ENCODE measurements around the gene CAMK1G.
A peak's percentile ranks its signal among the peaks of the same experiment; 100 is the strongest.

CAMK1G gene

GRCh38 chr1:209600541-209600940 lies 17.0 kb downstream of the CAMK1G start:
- DNase-seq (ENCODE audit: low spot score), result no peak

DNA sequence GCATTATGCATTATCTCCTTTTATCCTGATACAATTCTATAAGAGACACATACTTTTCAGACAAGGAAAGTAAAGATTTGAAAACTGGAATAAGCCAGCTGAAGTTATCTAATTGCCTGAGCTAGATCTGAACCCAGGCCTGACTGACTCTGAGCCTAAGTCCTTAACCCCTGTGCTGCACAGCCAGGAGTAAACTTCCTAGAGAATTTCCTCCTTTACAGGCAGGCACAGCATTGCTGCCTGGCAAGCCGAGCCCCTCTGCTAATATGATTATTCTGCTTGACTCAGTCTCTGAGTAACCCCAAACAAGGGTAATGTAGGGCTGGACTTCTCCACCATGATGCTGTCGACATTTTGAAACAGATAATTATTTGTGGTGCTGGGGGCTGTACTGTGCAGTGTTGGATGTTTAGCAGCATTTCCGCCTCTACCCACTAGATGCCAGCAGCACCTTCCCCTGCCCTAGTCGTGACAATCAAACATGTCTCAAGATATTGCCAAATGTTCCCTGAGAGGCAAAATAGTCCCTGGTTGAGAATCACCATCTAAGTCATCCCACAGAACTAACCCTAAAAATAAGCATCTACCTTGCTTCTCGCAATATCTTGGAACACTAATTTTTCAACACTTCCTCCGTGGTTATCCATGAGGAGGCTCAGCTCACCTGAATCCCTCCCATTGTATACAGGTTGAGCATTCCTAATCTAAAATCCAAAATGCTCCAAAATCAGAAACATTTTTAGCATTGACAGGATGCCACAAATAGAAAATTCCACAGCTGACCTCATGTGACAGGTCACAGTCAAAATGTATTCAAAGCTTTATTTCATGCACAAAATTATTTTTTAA lies 18.5 kb downstream of the CAMK1G start:
- peak; percentile 55 for DNase-seq (ENCODE audit: low spot score)

DNA sequence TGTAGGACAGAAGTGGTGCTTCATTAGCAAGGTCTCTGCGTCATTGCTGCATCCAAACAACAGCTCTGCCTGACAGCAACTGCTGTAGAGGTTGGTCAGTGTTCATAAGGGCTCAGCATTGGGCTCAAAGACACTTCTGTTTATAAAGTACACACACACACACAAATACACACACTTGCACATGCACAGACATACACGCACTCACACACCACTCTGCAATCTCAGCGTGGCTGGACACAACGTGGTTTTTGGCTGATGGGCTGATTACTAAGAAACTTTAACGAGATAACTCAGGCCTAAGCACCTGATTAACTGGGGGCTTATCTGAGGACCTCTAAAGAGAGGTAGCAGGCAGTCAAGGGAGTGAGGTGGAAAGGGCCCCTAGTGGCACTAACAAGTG lies 20.4 kb downstream of the CAMK1G start:
- no peak for DNase-seq (ENCODE audit: low spot score)

GRCh38 chr1:209607102-209607794 lies 23.7 kb downstream of the CAMK1G start:
- peak; percentile 44 for DNase-seq (ENCODE audit: low spot score)

GRCh38 chr1:209607795-209608178 lies 24.3 kb downstream of the CAMK1G start:
- DNase-seq (ENCODE audit: low spot score), result no peak

- no peak for DNase-seq (ENCODE audit: low spot score)
Observed at GRCh38 chr1:209609041-209609790, 25.7 kb downstream of the CAMK1G start.

DNA sequence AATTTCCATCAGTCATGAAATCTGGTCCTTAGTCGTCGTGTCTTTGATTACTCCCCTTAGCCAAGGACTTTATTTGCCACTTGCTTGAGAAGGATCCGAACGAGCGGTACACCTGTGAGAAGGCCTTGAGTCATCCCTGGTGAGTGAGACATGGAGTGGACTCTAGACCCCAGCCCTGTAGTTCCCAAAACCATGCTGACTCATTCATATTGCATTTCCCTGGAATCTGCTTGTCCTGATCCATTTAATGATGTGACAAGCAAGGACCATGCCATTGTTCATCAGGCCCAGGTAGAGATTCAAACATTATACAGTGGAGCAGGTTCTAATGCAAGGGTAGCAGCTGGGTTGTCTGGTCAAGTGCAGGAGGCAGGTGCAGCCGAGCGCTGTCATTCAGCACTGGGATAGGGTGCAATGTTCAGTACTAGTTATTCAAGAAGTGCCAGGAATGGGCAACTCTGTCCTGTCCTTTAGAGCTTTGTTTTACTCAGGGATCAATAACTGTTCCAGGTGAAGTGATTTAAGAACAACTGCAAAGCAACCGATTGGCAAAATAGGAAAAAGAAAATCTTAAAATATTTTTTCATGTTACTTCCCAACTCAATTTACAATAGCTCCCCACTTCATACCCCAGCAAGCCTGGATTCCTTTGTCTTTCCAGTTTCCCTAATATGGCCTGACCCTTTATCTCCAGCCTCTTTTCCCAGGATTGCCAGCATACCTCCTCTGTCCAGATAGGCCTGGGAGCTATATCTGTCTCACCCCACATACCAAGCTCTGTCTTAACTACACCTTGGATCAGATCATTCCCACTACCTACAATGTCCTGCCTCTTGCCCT lies 26.5 kb downstream of the CAMK1G start:
- peak; percentile 22 for DNase-seq (ENCODE audit: low spot score)

DNA sequence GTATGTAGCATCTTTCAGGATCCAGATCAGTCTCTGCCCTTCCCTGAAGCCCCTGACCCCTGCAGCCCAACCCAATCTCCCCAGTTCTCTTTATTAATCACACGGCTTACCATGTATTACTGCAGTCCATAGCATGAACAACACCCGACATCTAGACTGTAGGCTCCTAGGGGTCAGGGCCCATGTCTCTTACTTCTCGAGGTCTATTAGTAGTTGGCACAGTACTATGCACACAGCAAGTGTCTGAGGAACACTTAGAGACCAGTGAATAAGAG lies 27.1 kb downstream of the CAMK1G start:
- DNase-seq (ENCODE audit: low spot score), result no peak

- no peak for DNase-seq (ENCODE audit: low spot score)
Observed at GRCh38 chr1:209611771-209612570, 28.5 kb downstream of the CAMK1G start.

DNA sequence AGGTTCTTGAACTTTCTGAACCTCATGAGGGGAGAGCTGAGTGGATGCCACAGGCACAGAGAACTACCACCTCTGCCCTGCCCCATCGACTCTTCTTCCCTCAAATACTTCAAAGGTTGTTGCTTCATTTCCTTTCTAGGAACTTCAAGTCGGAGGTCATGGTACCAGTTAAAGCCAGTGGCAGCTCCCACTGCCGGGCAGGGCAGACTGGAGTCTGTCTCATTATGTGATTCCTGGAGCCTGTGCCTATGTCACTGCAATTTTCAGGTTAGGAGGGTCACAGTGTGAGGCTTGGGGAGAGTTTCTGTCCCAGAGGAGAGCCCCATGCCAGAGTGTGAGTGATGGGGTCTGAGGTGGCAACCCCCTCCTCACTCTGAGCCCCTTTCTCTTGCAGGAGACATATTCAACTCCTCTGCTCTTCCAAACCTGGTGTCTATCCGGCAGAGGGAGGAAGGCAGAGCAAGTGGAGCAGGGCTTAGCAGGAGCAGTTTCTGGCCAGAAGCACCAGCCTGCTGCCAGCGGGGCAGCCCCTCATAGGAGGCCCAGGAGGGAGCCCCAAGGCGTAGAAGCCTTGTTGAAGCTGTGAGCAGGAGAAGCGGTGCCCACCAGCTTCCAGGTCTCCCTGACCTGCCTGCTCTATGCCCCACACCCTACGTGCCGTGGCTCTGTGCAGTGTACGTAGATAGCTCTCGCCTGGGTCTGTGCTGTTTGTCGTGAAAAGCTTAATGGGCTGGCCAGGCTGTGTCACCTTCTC lies 29.3 kb downstream of the CAMK1G start:
- DNase-seq (ENCODE audit: low spot score), result no peak

DNA sequence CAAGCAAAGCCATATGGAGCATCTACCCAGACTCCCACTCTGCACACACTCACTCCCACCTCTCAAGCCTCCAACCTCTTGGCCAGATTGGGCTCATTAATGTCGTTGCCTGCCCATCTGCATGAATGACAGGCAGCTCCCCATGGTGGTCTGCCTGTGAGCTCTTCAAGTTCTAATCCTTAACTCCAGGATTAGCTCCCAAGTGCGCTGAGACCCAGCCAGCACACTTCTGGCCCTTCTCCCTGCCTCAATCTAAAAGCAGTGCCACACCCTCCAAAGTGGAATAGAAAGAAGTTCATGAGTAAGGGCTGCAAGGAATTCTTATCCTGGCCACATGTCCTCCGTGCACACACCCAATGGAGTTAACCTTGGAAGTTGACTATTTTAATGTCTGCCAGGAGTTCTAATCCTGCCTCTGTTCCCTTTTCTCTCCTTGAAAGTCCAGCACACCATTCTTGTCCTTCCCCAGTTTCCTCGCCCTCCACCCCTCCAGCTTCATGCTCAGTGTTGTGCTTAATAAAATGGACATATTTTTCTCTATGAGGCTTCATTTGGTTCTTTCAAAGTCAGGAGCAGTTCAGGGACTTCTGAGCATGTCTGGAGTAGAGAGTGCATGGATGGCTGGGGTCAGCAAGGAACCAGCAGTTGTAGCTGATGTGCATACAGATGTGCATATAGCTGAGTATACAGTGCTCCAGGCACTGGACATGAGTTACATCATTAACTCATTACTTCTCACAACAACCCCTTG lies 30.1 kb downstream of the CAMK1G start:
- DNase-seq (ENCODE audit: low spot score), result no peak

- no peak for DNase-seq (ENCODE audit: low spot score)
Observed at GRCh38 chr1:209614151-209614420, 30.6 kb downstream of the CAMK1G start.

DNA sequence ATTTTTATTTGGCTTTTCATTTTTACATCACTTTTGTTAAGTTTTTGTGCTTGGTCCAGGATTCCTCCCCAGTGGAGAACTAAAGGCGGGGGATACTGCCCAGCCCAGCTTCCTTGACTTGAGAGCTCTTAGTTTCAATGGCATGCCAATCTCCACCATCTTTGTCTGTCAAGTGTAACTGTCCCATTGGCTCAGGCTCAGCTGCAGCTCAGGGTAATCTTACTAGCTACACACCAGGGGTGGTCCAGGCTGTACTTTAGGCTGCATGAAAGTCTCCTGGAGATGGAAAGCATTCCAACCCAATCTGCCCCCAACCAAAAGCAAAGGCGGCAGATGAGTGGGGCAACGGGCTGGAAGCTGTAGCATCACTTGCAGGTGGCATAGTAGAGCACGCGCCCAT lies 31.4 kb downstream of the CAMK1G start:
- no peak for DNase-seq (ENCODE audit: low spot score)

GRCh38 chr1:209616366-209617046 lies 33.0 kb downstream of the CAMK1G start:
- DNase-seq (ENCODE audit: low spot score), result no peak

DNA sequence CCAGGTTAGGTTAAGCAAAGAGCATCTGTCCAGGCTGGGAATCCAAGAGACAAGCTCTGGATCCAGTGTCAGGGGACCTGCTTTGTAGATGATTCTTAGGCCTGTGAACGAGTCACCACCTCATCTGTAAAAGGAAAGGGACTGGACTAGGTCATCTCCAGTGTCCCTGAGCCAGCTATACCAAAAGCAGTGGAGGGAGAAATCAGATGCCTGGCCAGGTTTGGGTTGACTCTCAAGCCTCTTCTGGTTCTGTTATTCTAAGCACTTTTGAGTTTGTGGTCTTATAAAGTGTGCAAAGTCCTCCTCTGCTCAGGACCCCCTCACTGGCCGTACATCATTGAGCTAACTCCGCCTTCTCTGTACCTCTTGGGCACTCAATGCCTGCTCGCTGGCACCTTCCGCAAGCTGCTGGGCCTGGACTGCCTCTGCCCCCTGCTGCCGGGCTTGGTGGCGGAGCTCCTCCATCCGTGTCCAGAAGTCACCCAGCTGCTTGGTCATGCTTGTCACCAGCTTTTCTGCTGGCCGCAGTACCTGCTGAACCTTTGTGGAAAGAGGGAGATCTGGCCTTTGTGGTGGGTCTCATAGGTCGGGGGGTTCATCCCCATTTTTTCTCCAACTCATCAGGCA lies 33.6 kb downstream of the CAMK1G start:
- no peak for DNase-seq (ENCODE audit: low spot score)

DNA sequence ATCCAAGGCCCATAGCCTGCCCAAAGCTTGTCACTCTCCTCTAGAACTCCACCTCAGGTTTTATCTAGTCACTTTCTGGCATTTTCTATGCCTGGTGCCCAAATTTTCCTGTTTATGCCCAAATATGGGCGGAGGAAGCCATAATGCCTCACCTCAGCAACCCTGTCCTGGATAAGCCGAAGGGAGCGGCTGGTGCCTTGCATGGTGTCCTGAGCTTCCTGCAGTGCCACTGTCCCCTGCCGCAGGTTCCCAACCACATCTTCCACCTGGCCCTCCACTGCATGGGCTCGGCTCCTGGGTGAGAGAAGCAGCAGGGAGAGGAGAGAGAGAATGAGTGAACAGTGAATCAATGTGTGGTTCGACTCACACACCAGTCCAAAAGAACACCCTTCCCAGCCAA lies 34.2 kb downstream of the CAMK1G start:
- DNase-seq (ENCODE audit: low spot score), result no peak

GRCh38 chr1:209618291-209618690 lies 34.8 kb downstream of the CAMK1G start:
- no peak for DNase-seq (ENCODE audit: low spot score)

DNA sequence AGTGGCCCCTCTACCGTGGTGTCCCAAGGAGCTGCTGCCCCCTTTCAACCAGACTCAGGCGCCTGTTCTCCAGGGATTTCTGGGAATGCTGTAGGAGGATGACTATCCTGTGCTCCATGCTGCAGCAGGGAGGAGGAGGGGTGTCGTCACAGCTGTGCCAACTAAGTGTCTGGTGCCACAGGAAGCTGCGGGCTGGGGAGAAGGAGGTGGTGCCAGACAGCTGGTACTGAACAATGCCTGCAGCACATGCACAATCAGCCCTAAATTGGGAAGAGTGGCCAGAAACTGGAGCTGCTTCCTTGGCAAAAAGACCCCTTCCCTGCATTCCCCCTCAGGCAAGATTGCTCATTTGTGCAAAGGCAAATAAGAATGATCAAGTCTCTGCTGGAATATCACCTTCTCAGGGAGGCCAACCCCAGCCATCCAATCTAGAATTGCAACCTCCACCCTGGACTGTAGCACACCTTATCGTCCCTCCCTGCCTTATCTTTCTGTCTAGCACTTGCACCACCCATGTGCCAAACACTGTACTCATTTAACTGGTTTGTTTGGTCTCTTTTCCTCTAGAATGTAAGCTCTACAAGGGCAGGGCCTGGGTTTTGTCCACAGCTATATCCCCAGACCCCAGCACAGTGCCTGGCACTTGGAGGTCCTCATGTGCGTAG lies 35.4 kb downstream of the CAMK1G start:
- no peak for DNase-seq (ENCODE audit: low spot score)

All from SW480 (cell line).